ENCODE results near the gene LIN37. TPM values are rescaled to one million over a fixed set of nuclear protein-coding genes. Genes with fewer than 3 reads are reported as not detected.

Gene LIN37
- total RNA-seq, 2 donors from 2014 or later, result 9.9 to 30.5 TPM

DNA sequence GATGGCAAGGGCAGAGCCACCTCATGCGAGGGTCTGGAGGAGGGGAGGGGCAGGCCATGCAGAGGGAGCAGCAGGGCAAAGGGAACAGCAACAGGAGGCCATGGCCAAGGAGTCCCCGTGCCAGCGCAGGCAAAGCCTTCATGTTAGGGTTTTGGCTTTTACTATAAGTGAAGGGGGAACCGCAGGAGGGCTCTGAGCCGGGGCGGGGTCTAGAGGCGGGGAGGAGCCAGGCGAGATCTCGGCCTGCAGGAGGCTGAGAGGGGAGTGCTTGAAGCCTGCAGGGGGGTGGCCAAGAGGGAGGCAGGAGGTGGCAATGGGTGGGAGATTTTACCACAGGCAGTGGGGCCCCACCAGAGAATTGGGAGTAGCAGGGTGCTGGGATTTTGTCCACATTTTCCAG lies 33.3 kb downstream of the LIN37 start:
- H3K9me3 ChIP-seq, result no peaks in the 10 kb centered on the region
- H3K27me3 ChIP-seq (replicated peaks; ENCODE audit: insufficient read depth), result no peaks in the 10 kb centered on the region
- DNase-seq (ENCODE audit: low spot score), result no peak
- no peak for ATAC-seq (ENCODE audit: insufficient number of reproducible peaks, low FRiP score, low read depth)
- H3K4me3 ChIP-seq, result no peak overlapping the region
- TF ChIP-seq, protein P1, sequence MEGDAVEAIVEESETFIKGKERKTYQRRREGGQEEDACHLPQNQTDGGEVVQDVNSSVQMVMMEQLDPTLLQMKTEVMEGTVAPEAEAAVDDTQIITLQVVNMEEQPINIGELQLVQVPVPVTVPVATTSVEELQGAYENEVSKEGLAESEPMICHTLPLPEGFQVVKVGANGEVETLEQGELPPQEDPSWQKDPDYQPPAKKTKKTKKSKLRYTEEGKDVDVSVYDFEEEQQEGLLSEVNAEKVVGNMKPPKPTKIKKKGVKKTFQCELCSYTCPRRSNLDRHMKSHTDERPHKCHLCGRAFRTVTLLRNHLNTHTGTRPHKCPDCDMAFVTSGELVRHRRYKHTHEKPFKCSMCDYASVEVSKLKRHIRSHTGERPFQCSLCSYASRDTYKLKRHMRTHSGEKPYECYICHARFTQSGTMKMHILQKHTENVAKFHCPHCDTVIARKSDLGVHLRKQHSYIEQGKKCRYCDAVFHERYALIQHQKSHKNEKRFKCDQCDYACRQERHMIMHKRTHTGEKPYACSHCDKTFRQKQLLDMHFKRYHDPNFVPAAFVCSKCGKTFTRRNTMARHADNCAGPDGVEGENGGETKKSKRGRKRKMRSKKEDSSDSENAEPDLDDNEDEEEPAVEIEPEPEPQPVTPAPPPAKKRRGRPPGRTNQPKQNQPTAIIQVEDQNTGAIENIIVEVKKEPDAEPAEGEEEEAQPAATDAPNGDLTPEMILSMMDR (IDR thresholded peaks at IDR 0.05), result no peak
- H3K27ac ChIP-seq, result no peak overlapping the region
- peaks cover 21% of the 10 kb centered on the region for H3K36me3 ChIP-seq
- peaks cover 0 to under 1% of the 10 kb centered on the region in 2 donors for H3K4me1 ChIP-seq (ENCODE audit: control insufficient read depth in 1 of 2, low read depth in 2 of 2)

DNA sequence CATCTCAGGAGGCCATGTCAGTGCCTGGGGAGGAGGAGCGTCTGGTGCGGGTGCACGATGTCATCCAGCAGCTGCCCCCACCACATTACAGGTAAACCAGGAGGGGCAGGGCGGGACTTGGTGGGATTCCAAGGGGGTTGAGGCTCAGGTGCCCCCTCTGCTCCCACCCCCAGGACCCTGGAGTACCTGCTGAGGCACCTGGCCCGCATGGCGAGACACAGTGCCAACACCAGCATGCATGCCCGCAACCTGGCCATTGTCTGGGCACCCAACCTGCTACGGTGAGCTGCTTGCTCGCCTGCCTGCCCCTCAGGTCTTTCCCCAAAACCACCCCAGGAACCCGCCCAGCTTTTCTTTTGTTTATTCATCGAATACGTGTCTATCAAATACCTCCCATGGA lies 34.2 kb downstream of the LIN37 start:
- DNase-seq (ENCODE audit: low spot score), result no peak
- H3K27me3 ChIP-seq (replicated peaks; ENCODE audit: insufficient read depth), result no peaks in the 10 kb centered on the region
- TF ChIP-seq, protein P1 (IDR thresholded peaks at IDR 0.05), result no peak
- no peak overlapping the region for H3K27ac ChIP-seq
- ATAC-seq (ENCODE audit: insufficient number of reproducible peaks, low FRiP score, low read depth), result no peak
- H3K36me3 ChIP-seq, result peaks cover 21% of the 10 kb centered on the region
- H3K4me1 ChIP-seq (ENCODE audit: control insufficient read depth in 1 of 2, low read depth in 2 of 2), result no peaks in the 10 kb centered on the region
- no peak overlapping the region for H3K4me3 ChIP-seq
- no peaks in the 10 kb centered on the region for H3K9me3 ChIP-seq

DNA sequence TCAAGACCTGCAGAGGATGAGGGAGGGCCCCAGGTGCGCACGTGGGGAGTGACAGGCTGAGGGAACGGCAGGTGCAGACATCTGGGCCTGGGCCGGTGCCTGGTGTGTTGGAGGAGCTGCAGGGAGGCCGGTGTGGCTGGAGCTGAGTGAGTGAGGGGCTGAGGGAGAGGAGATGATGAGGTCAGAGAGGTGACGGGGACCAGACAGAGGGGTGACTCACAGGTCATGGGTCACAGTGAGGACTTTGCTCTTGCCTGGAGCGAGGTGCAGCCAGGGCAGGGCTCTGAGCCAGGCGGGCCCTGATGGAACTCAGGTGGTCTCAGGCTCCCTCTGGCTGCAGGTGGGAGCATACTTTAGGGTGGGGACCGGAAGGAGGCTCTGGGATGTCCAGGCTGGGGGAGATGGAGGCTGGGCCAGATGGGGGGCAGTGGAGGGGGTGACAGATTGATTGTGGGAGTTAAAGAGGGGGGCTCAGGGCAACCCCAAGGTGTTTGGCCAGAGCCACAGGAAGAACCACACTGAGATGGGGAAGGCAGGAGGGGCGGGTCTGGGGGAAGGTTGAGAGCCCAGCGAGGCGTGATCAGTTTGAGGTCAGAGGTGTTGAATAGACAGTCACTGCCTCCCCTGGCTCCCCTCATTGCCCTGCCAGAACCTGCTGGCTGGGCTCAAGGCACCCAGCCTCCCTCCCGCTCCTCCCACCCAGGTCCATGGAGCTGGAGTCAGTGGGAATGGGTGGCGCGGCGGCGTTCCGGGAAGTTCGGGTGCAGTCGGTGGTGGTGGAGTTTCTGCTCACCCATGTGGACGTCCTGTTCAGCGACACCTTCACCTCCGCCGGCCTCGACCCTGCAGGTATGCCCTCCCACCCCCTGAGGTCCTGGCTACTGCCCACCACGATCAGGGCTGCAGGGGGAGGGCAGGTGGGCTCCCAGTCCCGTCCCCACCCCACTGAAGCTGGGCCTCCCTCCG lies 35.4 kb downstream of the LIN37 start:
- Histone ChIP-seq H3K27ac (no peak overlapping the region), H3K36me3 (peaks cover 21% of the 10 kb centered on the region), H3K4me1 (ENCODE audit: control insufficient read depth in 1 of 2, low read depth in 2 of 2) (no peaks in the 10 kb centered on the region), H3K4me3 (no peak overlapping the region), H3K27me3 (replicated peaks; ENCODE audit: insufficient read depth) (no peaks in the 10 kb centered on the region), H3K9me3 (no peaks in the 10 kb centered on the region)
- DNase-seq (ENCODE audit: low spot score) (no peak), ATAC-seq (ENCODE audit: insufficient number of reproducible peaks, low FRiP score, low read depth) (no peak)
- TF ChIP-seq, protein P1 (IDR thresholded peaks at IDR 0.05), result no peak

DNA sequence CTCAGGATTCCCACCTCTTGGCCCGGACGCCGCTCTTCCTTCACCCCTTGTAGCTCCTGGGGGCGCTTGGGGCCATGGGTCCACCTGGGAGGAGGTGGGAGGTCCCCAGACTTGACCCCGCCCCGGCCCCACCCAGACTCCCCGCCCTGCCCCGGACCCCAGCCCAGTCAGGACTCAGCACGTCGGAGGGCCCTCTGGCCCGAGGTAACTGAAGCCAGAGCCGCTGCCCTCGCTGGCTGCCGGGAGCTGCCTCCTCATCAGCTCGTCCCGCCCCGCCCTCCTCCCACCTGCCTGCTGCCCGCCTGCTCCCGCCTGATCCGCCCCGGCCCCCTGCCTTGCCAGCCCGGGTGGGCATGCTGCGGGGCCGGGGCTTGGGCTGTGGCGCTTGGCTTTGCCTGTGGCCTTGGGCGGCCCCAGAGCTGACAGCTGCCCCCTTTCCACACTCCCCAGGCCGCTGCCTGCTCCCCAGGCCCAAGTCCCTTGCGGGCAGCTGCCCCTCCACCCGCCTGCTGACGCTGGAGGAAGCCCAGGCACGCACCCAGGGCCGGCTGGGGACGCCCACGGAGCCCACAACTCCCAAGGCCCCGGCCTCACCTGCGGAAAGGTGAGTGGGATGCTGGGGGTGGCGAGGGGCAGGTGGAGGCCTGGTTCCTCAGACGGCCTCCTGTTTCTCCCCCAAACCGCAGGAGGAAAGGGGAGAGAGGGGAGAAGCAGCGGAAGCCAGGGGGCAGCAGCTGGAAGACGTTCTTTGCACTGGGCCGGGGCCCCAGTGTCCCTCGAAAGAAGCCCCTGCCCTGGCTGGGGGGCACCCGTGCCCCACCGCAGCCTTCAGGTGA lies 36.3 kb downstream of the LIN37 start:
- DNase-seq (ENCODE audit: low spot score), result no peak
- H3K27ac ChIP-seq, result no peak overlapping the region
- TF ChIP-seq, protein P1 (IDR thresholded peaks at IDR 0.05), result no peak
- no peaks in the 10 kb centered on the region for H3K9me3 ChIP-seq
- peaks cover 21% of the 10 kb centered on the region for H3K36me3 ChIP-seq
- no peak for ATAC-seq (ENCODE audit: insufficient number of reproducible peaks, low FRiP score, low read depth)
- no peak overlapping the region for H3K4me3 ChIP-seq
- no peaks in the 10 kb centered on the region for H3K4me1 ChIP-seq (ENCODE audit: control insufficient read depth in 1 of 2, low read depth in 2 of 2)
- no peaks in the 10 kb centered on the region for H3K27me3 ChIP-seq (replicated peaks; ENCODE audit: insufficient read depth)

DNA sequence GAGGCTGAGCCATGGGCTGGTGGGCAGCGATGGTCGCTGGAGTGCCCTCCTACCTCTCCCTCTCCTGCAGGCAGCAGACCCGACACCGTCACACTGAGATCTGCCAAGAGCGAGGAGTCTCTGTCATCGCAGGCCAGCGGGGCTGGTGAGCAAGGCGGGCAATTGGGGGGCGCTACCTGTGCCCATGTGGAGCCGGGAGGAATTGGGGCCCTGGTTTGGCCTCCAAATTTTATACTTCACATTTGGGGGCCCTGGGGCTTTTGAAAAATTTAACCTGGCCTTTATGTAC lies 36.9 kb downstream of the LIN37 start:
- TF ChIP-seq, protein P1 (IDR thresholded peaks at IDR 0.05), result no peak
- no peak overlapping the region for H3K27ac ChIP-seq
- H3K4me1 ChIP-seq (ENCODE audit: control insufficient read depth in 1 of 2, low read depth in 2 of 2), result no peaks in the 10 kb centered on the region
- H3K9me3 ChIP-seq, result no peaks in the 10 kb centered on the region
- ATAC-seq (ENCODE audit: insufficient number of reproducible peaks, low FRiP score, low read depth) (no peak), DNase-seq (ENCODE audit: low spot score) (no peak)
- H3K36me3 ChIP-seq, result peaks cover 18% of the 10 kb centered on the region
- no peak overlapping the region for H3K4me3 ChIP-seq
- no peaks in the 10 kb centered on the region for H3K27me3 ChIP-seq (replicated peaks; ENCODE audit: insufficient read depth)
